HEK293T (cell line): ENCODE data around the gene GLOD5.

ENCODE experiments used
- CTCF ChIA-PET: fragments of 350-600 bp; formaldehyde crosslinking; extraction: SDS; loops from one replicate; lab custom pipeline; 2021; ENCODE audit warnings: antibody characterized with exemption, inconsistent platforms; lab: Yijun Ruan, JAX
- POLR2A ChIA-PET: fragments of 350-600 bp; formaldehyde crosslinking; extraction: SDS; loops from one replicate; lab custom pipeline; 2020; ENCODE audit warnings: antibody characterized with exemption, inconsistent platforms; lab: Yijun Ruan, JAX
- DNase-seq: peaks from one replicate; pipeline ENCODE4 v3.0.0; 2012; ENCODE audit warnings: mixed read lengths; ENCODE audit errors: extremely low spot score
- ARNT ChIP-seq: fragments of 450-650 bp; IDR thresholded peaks from 2 replicates; pipeline ENCODE4 v1.6.1; 2017; ENCODE audit warnings: mild to moderate bottlenecking
- BHLHE40 ChIP-seq: fragments of 450-650 bp; IDR thresholded peaks from 2 replicates; pipeline ENCODE4 v1.6.1; 2016; ENCODE audit warnings: mild to moderate bottlenecking, moderate library complexity, borderline replicate concordance
- CTBP1 ChIP-seq: fragments of 450-650 bp; IDR thresholded peaks from 2 replicates; pipeline ENCODE4 v1.6.1; 2016; ENCODE audit warnings: borderline replicate concordance
- ELF4 ChIP-seq: fragments of 450-650 bp; IDR thresholded peaks from 2 replicates; pipeline ENCODE4 v1.6.1; 2017; ENCODE audit warnings: antibody characterized with exemption
- FOXA1 ChIP-seq: fragments of 450-650 bp; IDR thresholded peaks from 2 replicates; pipeline ENCODE4 v1.6.1; 2016; ENCODE audit warnings: mild to moderate bottlenecking
- FOXK2 ChIP-seq: fragments of 450-650 bp; IDR thresholded peaks from 2 replicates; pipeline ENCODE4 v1.6.1; 2016; ENCODE audit warnings: mild to moderate bottlenecking
- FOXM1 ChIP-seq: fragments of 450-650 bp; IDR thresholded peaks from 2 replicates; pipeline ENCODE4 v1.6.1; 2017; ENCODE audit warnings: mild to moderate bottlenecking, borderline replicate concordance
- HDGF ChIP-seq: fragments of 450-650 bp; IDR thresholded peaks from 2 replicates; pipeline ENCODE4 v1.6.1; 2017; ENCODE audit warnings: antibody characterized with exemption, borderline replicate concordance
- L3MBTL2 ChIP-seq: fragments of 450-650 bp; conservative IDR thresholded peaks from 2 replicates; pipeline ENCODE4 v1.6.1; 2016; ENCODE audit warnings: mild to moderate bottlenecking
- LEF1 ChIP-seq: fragments of 450-650 bp; IDR thresholded peaks from 2 replicates; pipeline ENCODE4 v1.6.1; 2017; ENCODE audit warnings: mild to moderate bottlenecking, borderline replicate concordance
- NFRKB ChIP-seq: fragments of 450-650 bp; IDR thresholded peaks from 2 replicates; pipeline ENCODE4 v1.6.1; 2016; ENCODE audit warnings: mild to moderate bottlenecking, moderate library complexity
- SP1 ChIP-seq: fragments of 450-650 bp; IDR thresholded peaks from 2 replicates; pipeline ENCODE4 v1.6.1; 2017
- SUZ12 ChIP-seq: fragments of 450-650 bp; IDR thresholded peaks from 2 replicates; pipeline ENCODE4 v1.6.1; 2016; ENCODE audit warnings: mild to moderate bottlenecking
- TARDBP ChIP-seq: fragments of 450-650 bp; IDR thresholded peaks from 2 replicates; pipeline ENCODE4 v1.6.1; 2016
- ZNF384 ChIP-seq: fragments of 450-650 bp; IDR thresholded peaks from 2 replicates; pipeline ENCODE4 v1.6.1; 2016
- TF ChIP-seq, protein P1 (sequence below): fragments of 450-650 bp; IDR thresholded peaks from 2 replicates; pipeline ENCODE4 v1.6.1; 2016

GLOD5 gene

DNA sequence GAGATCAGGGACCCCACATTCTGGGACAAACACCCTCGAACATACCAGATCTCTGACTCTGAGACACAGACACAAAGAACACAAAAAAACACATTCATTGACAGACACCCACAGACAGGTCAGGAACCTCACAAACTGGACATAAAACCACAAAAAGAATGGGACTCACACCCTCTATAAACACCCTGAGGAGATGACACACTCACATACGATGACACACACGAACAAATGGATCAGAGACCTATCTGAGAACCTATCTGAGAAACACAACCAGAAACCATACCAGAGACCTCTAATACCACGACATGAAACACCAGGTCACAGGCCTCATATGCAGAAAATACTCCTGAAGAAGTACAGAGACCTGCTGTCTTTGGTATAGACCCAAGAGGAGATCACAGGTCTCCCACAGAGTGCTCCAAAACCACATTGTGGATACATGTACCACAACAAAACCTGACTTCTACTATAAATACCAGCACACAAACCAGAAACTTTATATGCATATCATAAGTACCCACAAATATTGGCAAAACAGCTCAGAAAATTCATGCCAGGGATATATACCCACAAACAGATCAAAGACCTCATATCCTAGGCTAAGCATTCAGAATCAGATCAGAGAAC, 45.6 kb upstream of the GLOD5 start:
- TF ChIP-seq FOXA1 (no peak), L3MBTL2 (no peak), FOXM1 (no peak), ARNT (no peak), ELF4 (no peak), ZNF384 (no peak), CTBP1 (no peak), TARDBP (no peak), NFRKB (no peak), FOXK2 (no peak), SP1 (no peak), SUZ12 (no peak), BHLHE40 (no peak), LEF1 (no peak), HDGF (no peak)
- TF ChIP-seq, protein P1, sequence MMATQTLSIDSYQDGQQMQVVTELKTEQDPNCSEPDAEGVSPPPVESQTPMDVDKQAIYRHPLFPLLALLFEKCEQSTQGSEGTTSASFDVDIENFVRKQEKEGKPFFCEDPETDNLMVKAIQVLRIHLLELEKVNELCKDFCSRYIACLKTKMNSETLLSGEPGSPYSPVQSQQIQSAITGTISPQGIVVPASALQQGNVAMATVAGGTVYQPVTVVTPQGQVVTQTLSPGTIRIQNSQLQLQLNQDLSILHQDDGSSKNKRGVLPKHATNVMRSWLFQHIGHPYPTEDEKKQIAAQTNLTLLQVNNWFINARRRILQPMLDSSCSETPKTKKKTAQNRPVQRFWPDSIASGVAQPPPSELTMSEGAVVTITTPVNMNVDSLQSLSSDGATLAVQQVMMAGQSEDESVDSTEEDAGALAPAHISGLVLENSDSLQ = no peak
- POLR2A ChIA-PET = no interaction called here
- CTCF ChIA-PET = no interaction called here
- DNase-seq = no peak

DNA sequence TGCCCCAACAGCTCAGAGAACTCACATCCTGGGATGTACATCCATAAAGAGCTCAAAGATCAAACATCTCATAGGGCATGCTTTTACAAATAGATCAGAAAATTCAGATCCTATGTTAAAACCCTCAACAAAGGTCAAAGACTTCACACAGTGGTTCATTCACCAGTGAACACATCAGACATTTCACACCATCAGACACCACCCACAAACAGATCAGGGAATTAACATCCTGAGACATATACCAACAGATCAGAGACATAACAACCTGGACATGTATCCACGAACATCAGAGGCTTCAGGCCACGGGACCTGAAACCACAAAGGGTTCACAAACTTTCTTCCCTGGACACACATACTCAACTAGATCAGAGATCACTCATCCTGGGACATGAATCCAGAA, 41.6 kb upstream of the GLOD5 start:
- TF ChIP-seq FOXM1 = no peak
- TF ChIP-seq SP1 = no peak
- TF ChIP-seq, protein P1 = no peak
- no peak for TF ChIP-seq FOXA1
- TF ChIP-seq TARDBP = no peak
- POLR2A ChIA-PET = interaction anchor here (1.6 kb wide), 1 partner anchor 17 kb away, joined by 7 read pairs; no protein-coding TSS in a partner anchor
- CTCF ChIA-PET = no interaction called here
- no peak for DNase-seq

DNA sequence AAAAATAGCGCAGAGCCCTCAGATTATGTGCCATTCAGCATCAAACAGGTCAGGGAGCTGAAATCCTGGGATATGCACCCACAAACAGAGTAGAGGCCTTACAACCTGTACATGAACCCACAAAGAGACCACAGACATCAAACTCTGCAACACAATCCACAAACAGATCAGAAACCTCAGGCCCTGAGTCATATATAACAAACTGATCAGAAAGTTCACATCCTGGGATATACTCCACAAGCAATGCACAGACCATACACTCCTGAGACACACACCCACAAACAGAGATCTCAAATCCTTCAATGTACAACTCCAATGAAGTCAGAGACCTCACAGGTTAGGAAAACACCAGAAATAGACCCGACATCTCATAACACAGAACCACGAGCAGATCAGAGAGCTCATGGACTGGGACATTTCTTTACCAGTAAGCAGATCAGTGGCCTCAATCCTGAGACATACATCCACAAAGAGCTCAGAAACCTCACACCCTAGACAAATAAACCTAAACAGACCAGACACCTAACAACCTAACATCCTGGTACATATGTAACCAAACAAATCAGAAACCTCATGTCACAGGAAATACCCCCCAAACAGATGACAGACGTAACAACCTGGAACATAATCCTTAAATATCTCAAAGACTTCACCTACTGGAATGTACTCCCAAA, 40.8 kb upstream of the GLOD5 start:
- ChIA-PET CTCF (no interaction called here), POLR2A (no interaction called here)
- DNase-seq = no peak
- TF ChIP-seq FOXK2 (no peak), BHLHE40 (no peak), FOXA1 (no peak), ARNT (no peak), FOXM1 (no peak), ELF4 (no peak)
- TF ChIP-seq, protein P1 = no peak

DNA sequence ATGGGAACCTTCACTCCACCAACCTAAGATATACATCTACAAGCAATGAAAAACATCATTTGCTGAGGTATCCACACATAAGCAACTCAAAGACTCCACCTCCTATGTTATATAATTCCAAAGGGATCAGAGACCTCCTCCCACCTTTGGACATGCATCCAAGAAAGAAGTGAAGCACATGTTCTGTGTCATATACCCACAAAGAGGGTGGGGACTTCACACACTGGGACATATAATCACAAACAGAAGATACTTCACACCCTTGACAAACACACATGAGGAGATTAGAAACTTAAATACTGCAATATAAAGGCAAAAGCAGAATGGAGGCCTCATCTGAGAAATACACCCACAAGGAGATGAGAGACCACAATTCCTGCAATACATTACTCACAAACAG, 39.6 kb upstream of the GLOD5 start:
- ChIA-PET POLR2A (no interaction called here), CTCF (no interaction called here)
- TF ChIP-seq, protein P1 = no peak
- no peak for TF ChIP-seq FOXA1
- TF ChIP-seq ZNF384 = no peak
- TF ChIP-seq FOXM1 = no peak
- no peak for TF ChIP-seq SP1
- no peak for TF ChIP-seq FOXK2
- no peak for TF ChIP-seq L3MBTL2
- TF ChIP-seq ELF4 = no peak
- no peak for TF ChIP-seq SUZ12
- no peak for DNase-seq

DNA sequence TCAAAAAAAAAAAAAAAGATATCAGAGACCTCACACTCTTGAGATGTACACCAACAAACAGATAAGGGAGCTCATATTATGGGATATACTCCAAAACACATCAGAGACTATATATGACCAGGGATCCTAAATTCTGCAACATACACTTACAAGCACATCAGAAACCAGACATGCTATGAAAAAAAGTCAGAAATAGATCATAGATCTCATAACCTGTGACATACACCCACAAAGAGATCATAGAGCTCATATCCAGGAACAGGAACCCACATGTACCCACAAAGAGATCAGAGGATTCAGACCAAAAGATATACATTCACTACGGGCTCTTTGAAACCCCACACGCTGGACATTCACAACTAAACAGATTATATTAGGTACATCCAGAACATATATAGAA, 35.0 kb upstream of the GLOD5 start:
- ChIA-PET POLR2A (interaction anchor here (1.1 kb wide), 1 partner anchor 10 kb away, joined by 3 read pairs; no protein-coding TSS in a partner anchor), CTCF (no interaction called here)
- TF ChIP-seq LEF1 = no peak
- TF ChIP-seq SUZ12 = no peak
- no peak for TF ChIP-seq BHLHE40
- TF ChIP-seq NFRKB = no peak
- no peak for TF ChIP-seq ZNF384
- TF ChIP-seq FOXM1 = no peak
- TF ChIP-seq, protein P1 = no peak
- TF ChIP-seq L3MBTL2 = no peak
- no peak for TF ChIP-seq ELF4
- no peak for TF ChIP-seq ARNT
- no peak for TF ChIP-seq CTBP1
- TF ChIP-seq SP1 = no peak
- TF ChIP-seq HDGF = no peak
- TF ChIP-seq FOXK2 = no peak
- DNase-seq = no peak
